Mucosa of rectum (tissue), 2 donors: ENCODE data around the gene PLA2G4D.

Experiments
- H3K27ac ChIP-seq, 2 donors: one replicate each; pipeline ENCODE4 v1.7.0; 2013; ENCODE audit warnings: inconsistent platforms in 2 of 2, low read depth in 2 of 2, low read length in 2 of 2
- H3K27me3 ChIP-seq, 2 donors: one replicate each; pipeline ENCODE4 v1.7.0; 2013; ENCODE audit warnings: low read length in 2 of 2; ENCODE audit not compliant: control insufficient read depth in 2 of 2, insufficient read depth in 2 of 2
- H3K36me3 ChIP-seq, 2 donors: one replicate each; pipeline ENCODE4 v1.7.0; 2013; ENCODE audit warnings: low read length in 2 of 2; ENCODE audit not compliant: control insufficient read depth in 2 of 2, insufficient read depth in 2 of 2
- H3K4me1 ChIP-seq, 2 donors: one replicate each; pipeline ENCODE4 v1.7.0; 2013; ENCODE audit warnings: low read length in 2 of 2, mild to moderate bottlenecking in 1 of 2; ENCODE audit not compliant: control insufficient read depth in 2 of 2, insufficient read depth in 2 of 2
- H3K4me3 ChIP-seq, 2 donors: one replicate each; pipeline ENCODE4 v1.7.0; 2013; ENCODE audit warnings: low read length in 2 of 2
- H3K9ac ChIP-seq, 2 donors: one replicate each; pipeline ENCODE4 v1.7.0; 2013; ENCODE audit warnings: low read length in 2 of 2, low read depth in 1 of 2, mild to moderate bottlenecking in 1 of 2
- H3K9me3 ChIP-seq, 2 donors: one replicate each; pipeline ENCODE4 v1.7.0; 2013; ENCODE audit warnings: low read length in 2 of 2; ENCODE audit not compliant: control insufficient read depth in 2 of 2
- donor health status: healthy.
- donor health status: Normal muscosa, but diverticular disease.

The PLA2G4D gene

GRCh38 chr15:42136513-42136912 is 42.2 kb upstream of the PLA2G4D start:
- Histone ChIP-seq H3K4me1 (peaks cover 12 to 19% of the 10 kb centered on the region in 2 donors), H3K36me3 (peaks cover 2 to 3% of the 10 kb centered on the region in 2 donors), H3K9me3 (peaks cover 2 to 9% of the 10 kb centered on the region in 2 donors), H3K9ac (no peak overlapping the region), H3K27me3 (no peaks in the 10 kb centered on the region), H3K27ac (no peak overlapping the region), H3K4me3 (no peak overlapping the region)

GRCh38 chr15:42135351-42135750 is 41.0 kb upstream of the PLA2G4D start:
- peaks cover 2 to 9% of the 10 kb centered on the region in 2 donors for H3K9me3 ChIP-seq

GRCh38 chr15:42134617-42135245 is 40.4 kb upstream of the PLA2G4D start:
- peaks cover 2 to 4% of the 10 kb centered on the region in 2 donors for H3K27me3 ChIP-seq
- H3K4me3 ChIP-seq: no peak overlapping the region
- peaks cover 2 to 9% of the 10 kb centered on the region in 2 donors for H3K9me3 ChIP-seq
- no peak overlapping the region for H3K27ac ChIP-seq
- no peak overlapping the region for H3K9ac ChIP-seq
- no peaks in the 10 kb centered on the region for H3K36me3 ChIP-seq
- peaks cover 4 to 7% of the 10 kb centered on the region in 2 donors for H3K4me1 ChIP-seq

More at GRCh38 chr15:42135351-42135750, 41.0 kb upstream of the PLA2G4D start:
- H3K9ac ChIP-seq: no peak overlapping the region
- no peaks in the 10 kb centered on the region for H3K36me3 ChIP-seq
- no peak overlapping the region for H3K4me3 ChIP-seq
- peaks cover 2 to 4% of the 10 kb centered on the region in 2 donors for H3K27me3 ChIP-seq
- peaks cover 9 to 13% of the 10 kb centered on the region in 2 donors for H3K4me1 ChIP-seq
- H3K27ac ChIP-seq: no peak overlapping the region

DNA sequence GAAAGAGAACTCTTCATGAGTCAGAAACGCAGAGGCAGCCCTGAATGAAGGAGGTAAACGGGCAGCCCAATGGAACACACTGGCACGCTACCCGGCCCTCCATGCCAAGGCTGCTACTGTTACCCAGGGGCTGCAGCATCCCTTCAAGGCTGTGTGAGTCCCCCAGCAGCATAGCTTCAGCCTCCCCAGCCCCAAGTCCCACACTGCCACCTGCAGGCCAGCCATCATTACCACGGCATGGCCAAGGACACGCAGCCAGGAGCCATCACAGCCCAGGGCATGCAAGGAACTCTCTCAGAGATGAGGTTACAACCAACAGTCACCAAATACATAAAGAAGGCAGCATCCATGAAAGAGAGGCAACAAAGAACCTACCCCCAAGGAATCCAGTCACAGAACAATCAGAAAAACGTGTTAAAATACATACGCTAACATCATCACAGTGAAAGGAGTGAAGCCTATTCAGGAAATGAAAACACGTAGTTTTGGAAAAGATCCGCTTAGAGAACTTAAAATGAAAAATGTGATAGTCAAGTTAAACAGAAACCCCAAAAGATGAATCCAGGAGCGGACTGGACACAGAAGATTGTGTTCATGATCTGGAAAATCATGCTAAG is 39.6 kb upstream of the PLA2G4D start:
- Histone ChIP-seq H3K4me3 (no peak overlapping the region), H3K27me3 (peaks cover 2 to 4% of the 10 kb centered on the region in 2 donors), H3K27ac (no peak overlapping the region), H3K9ac (no peak overlapping the region), H3K36me3 (no peaks in the 10 kb centered on the region), H3K9me3 (peaks cover 2 to 9% of the 10 kb centered on the region in 2 donors), H3K4me1 (no peaks in the 10 kb centered on the region)

DNA sequence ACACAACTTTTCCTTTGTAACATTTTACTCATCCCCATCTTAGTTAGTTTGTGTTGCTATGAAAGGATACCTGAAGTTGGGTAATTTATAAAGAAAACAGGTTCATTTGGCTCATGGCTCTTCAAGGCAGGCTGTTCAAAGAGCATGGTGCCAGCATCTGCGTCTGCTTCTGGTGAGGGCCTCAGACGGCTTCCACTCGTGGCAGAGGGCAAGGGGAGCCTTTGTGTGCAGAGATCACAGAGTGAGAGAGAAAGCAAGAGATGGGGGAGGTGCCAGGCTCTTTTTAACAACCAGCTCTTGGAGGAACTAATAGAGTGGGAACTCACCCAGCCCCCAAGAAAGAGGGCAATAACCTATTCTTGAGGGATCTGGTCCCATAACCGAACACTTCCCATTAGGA is 39.0 kb upstream of the PLA2G4D start:
- peaks cover 2 to 9% of the 10 kb centered on the region in 2 donors for H3K9me3 ChIP-seq
- no peak overlapping the region for H3K4me3 ChIP-seq
- no peak overlapping the region for H3K27ac ChIP-seq
- H3K4me1 ChIP-seq: no peaks in the 10 kb centered on the region
- no peaks in the 10 kb centered on the region for H3K36me3 ChIP-seq
- H3K9ac ChIP-seq: no peak overlapping the region
- H3K27me3 ChIP-seq: peaks cover 2 to 4% of the 10 kb centered on the region in 2 donors

- Histone ChIP-seq H3K9me3 (peaks cover 0 to 4% of the 10 kb centered on the region in 2 donors), H3K36me3 (no peaks in the 10 kb centered on the region), H3K4me3 (no peak overlapping the region), H3K9ac (no peak overlapping the region), H3K4me1 (no peaks in the 10 kb centered on the region), H3K27me3 (peaks cover 2 to 4% of the 10 kb centered on the region in 2 donors), H3K27ac (no peak overlapping the region)
These were observed 37.8 kb upstream of the PLA2G4D start for GRCh38 chr15:42131826-42132806.

GRCh38 chr15:42131006-42131405 is 36.6 kb upstream of the PLA2G4D start:
- H3K9me3 ChIP-seq: no peaks in the 10 kb centered on the region
- no peak overlapping the region for H3K9ac ChIP-seq
- H3K27me3 ChIP-seq: peaks cover 2 to 4% of the 10 kb centered on the region in 2 donors
- no peak overlapping the region for H3K4me3 ChIP-seq
- H3K4me1 ChIP-seq: no peaks in the 10 kb centered on the region
- no peaks in the 10 kb centered on the region for H3K36me3 ChIP-seq
- H3K27ac ChIP-seq: no peak overlapping the region

DNA sequence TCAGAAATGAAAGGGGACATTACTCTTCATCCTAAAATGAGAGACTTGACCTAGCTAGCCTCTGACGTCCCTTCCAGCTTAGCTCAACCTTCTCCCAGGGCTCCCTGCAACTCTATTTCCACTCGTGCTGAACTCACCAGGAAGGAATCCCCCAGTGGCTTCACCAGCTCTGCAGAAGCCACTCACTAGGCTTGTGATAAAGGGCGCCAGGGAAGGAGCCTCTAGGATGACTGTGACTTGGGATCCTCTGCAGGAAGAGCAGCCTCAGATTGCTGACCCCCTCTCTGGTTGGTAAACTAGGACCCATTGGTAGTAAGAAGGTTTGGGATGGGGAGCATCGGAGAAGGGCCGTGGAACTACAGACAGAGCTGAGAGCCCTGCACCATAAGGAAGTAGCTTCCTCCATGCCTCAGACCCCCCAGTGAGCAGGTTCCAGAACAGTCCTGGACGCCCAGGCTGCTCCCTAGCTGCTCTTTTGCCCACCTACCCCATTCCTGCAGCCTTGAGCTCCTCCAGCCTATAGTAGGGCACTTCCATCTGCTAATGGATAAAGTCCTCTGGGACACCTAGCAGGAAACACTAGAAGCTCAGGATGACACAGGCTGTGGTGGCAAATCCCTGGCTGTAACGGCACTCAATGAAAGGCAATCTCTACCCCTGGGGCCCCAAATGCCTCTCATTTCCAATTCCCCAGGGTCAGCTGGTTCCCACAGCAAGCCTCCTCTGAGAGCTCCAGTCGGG is 36.1 kb upstream of the PLA2G4D start:
- no peak overlapping the region for H3K27ac ChIP-seq
- H3K9ac ChIP-seq: no peak overlapping the region
- H3K9me3 ChIP-seq: no peaks in the 10 kb centered on the region
- H3K27me3 ChIP-seq: peaks cover 2 to 4% of the 10 kb centered on the region in 2 donors
- H3K4me3 ChIP-seq: no peak overlapping the region
- no peaks in the 10 kb centered on the region for H3K36me3 ChIP-seq
- no peaks in the 10 kb centered on the region for H3K4me1 ChIP-seq

DNA sequence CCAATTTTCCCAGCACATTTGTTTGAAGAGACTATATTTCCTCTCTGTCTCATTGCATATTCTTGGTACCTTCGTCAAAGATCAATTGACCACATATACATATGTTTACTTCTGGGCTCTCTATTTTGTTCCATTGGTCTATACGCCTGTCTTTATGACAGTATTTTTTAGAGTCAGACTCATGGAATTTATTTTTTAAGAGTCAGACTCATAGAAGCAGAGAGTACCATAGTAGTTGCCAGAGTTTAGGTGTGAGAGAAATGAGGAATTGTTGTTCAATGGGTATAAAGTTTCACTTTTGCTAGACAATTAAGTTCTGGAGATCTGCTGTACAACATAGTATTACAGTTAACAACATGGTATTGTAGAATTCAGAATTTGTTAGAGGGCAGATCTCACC is 35.0 kb upstream of the PLA2G4D start:
- no peak overlapping the region for H3K9ac ChIP-seq
- H3K4me3 ChIP-seq: no peak overlapping the region
- H3K36me3 ChIP-seq: no peaks in the 10 kb centered on the region
- no peak overlapping the region for H3K27ac ChIP-seq
- no peaks in the 10 kb centered on the region for H3K9me3 ChIP-seq
- peaks cover 2 to 4% of the 10 kb centered on the region in 2 donors for H3K27me3 ChIP-seq
- no peaks in the 10 kb centered on the region for H3K4me1 ChIP-seq
